GM12878 (cell line): ENCODE data around the gene SEMA4C. TPM values are rescaled to one million over a fixed set of nuclear protein-coding genes. Genes with fewer than 3 reads are reported as not detected.

Experiments
- ATAC-seq: fragments of 200-7000 bp; cut with Tn5 transposase; 3 replicates; pipeline ENCODE4 v1.9.1; 2020; ENCODE audit warnings: mild to moderate bottlenecking, moderate library complexity
- BruUV-seq: library from RNA; stranded (reverse); fragments of 400-500 nt; replicated peaks from 2 replicates; lab custom pipeline; 2021; lab: Mats Ljungman, UMichigan
- CTCF ChIA-PET: fragments of 300-600 bp; sonication (Branson Sonifier 250); formaldehyde crosslinking; extraction: SDS; loops from one replicate; lab custom pipeline; 2021; ENCODE audit warnings: inconsistent platforms; lab: Yijun Ruan, JAX
- POLR2A ChIA-PET: fragments of 350-600 bp; formaldehyde crosslinking; extraction: SDS; loops from one replicate; lab custom pipeline; 2021; ENCODE audit warnings: inconsistent platforms; lab: Charles Lee
- RAD21 ChIA-PET: fragments of 300-600 bp; sonication (Branson Sonifier 250); formaldehyde crosslinking; loops from one replicate; lab custom pipeline; 2023; ENCODE audit warnings: antibody characterized with exemption; ENCODE audit not compliant: unreplicated experiment; lab: Charles Lee
- SMC1A ChIA-PET: fragments of 300-600 bp; sonication (Branson Sonifier 250); formaldehyde crosslinking; loops from one replicate; lab custom pipeline; 2023; ENCODE audit not compliant: unreplicated experiment, uncharacterized antibody; lab: Charles Lee
- DNase-seq: peaks from one replicate; pipeline ENCODE4 v3.0.0-alpha.2; 2011; ENCODE audit warnings: low read depth, low spot score
- FAIRE-seq: peaks from 3 replicates; lab custom pipeline; 2011; peaks lifted over from hg19 to GRCh38; lab: Jason Lieb, UNC
- H2AFZ ChIP-seq: 2 replicates; pipeline ENCODE4 v1.6.0; 2011; ENCODE audit warnings: low read depth, low read length, control low read depth; ENCODE audit not compliant: control insufficient read depth
- H3K27ac ChIP-seq: 2 replicates; pipeline ENCODE4 v1.5.1; 2011; ENCODE audit warnings: control low read depth; ENCODE audit not compliant: control insufficient read depth, insufficient read depth
- H3K27me3 ChIP-seq, 2 experiments: replicated peaks in 1 of 2; 2 replicates each; pipeline versions ENCODE4 v1.6.0 to v1.6.1; 2011; ENCODE audit warnings: low read length in 1 of 2; ENCODE audit not compliant: control insufficient read depth in 2 of 2, insufficient read depth in 2 of 2
- H3K36me3 ChIP-seq, 2 experiments: 2 replicates each; pipeline ENCODE4 v1.5.1; 2011; ENCODE audit warnings: low read length in 1 of 2; ENCODE audit not compliant: control insufficient read depth in 2 of 2, insufficient read depth in 2 of 2
- H3K4me1 ChIP-seq: 2 replicates; pipeline ENCODE4 v1.6.1; 2011; ENCODE audit warnings: mild to moderate bottlenecking, low read length, moderate library complexity, mixed read lengths; ENCODE audit not compliant: control insufficient read depth, insufficient read depth
- H3K4me2 ChIP-seq: 2 replicates; pipeline ENCODE4 v1.6.0; 2011; ENCODE audit warnings: control low read depth; ENCODE audit not compliant: control insufficient read depth, insufficient read depth
- H3K4me3 ChIP-seq: fragments of 200-600 bp; sonication (generic); 2 replicates; pipeline ENCODE4 v1.5.1; 2016
- H3K79me2 ChIP-seq: 2 replicates; pipeline ENCODE4 v1.6.0; 2011; ENCODE audit warnings: low read length; ENCODE audit not compliant: control insufficient read depth, insufficient read depth
- H3K9ac ChIP-seq: 2 replicates; pipeline ENCODE4 v1.8.0; 2011; ENCODE audit warnings: low read length, control low read depth, mixed read lengths; ENCODE audit not compliant: control insufficient read depth, insufficient read depth
- H3K9me3 ChIP-seq: replicated peaks from 3 replicates; pipeline ENCODE4 v1.5.1; 2011; ENCODE audit warnings: mild to moderate bottlenecking, low read length; ENCODE audit not compliant: control insufficient read depth, insufficient read depth
- H4K20me1 ChIP-seq: 2 replicates; pipeline ENCODE4 v1.6.0; 2011; ENCODE audit not compliant: control insufficient read depth, insufficient read depth
- NBN ChIP-seq: fragments of 450-650 bp; IDR thresholded peaks from 2 replicates; pipeline ENCODE4 v1.6.1; 2016
- POLR2AphosphoS5 ChIP-seq: IDR thresholded peaks from 2 replicates; pipeline ENCODE4 v1.6.1; 2011; ENCODE audit warnings: mild to moderate bottlenecking, low read length, inconsistent platforms
- SREBF1 ChIP-seq: IDR thresholded peaks from 2 replicates; pipeline ENCODE4 v1.6.1; 2012; ENCODE audit warnings: mild to moderate bottlenecking, low read length
- ZSCAN29 ChIP-seq: fragments of 450-650 bp; IDR thresholded peaks from 2 replicates; pipeline ENCODE4 v1.6.1; 2017; ENCODE audit warnings: mild to moderate bottlenecking, moderate library complexity
- WGBS: methylation state at CpG from one replicate; pipeline ENCODE4 v1.1.6; 2016; ENCODE audit warnings: low lambda C conversion rate; ENCODE audit not compliant: insufficient replicate concordance, insufficient coverage; ENCODE audit errors: missing lambda C conversion rate; 5-methylcytosine and 5-hydroxymethylcytosine counted together
- in situ Hi-C: fragments of 300-500 bp; cut with MboI; formaldehyde crosslinking; loops from 9 replicates; pipeline ENCODE4 v1.14.3; 2018; ENCODE audit warnings: mixed read lengths
- intact Hi-C: fragments of 100-400 bp; cut with micrococcal nuclease; formaldehyde crosslinking; loops from one replicate; pipeline ENCODE4 v1.14.2; 2022; ENCODE audit not compliant: unreplicated experiment
- polyA plus RNA-seq, 11 experiments: library from polyadenylated mRNA; depleted of rRNA in 4 of 11; unstranded in 6 of 11; stranded (reverse) in 5 of 11; fragments of >200 nt; fragmentation: Nextera tagmentation in 4 of 11; fragmentation: Illumina TruSeq in 1 of 11; extraction: Ambion mirVana in 4 of 11; extraction: Trizol in 1 of 11; gene quantifications; 1 replicate in 1 of 11; 2 replicates in 10 of 11; pipeline versions ENCODE4 v1.2.1 to v1.2.3, GENCODE V29; 2011 to 2016; ENCODE audit warnings: inconsistent platforms in 2 of 11, missing spikeins in 2 of 11, low read depth in 1 of 11
- total RNA-seq, 4 experiments: library from RNA; depleted of rRNA in 3 of 4; stranded (reverse); fragments of >200 nt in 3 of 4; fragmentation: Illumina TruSeq in 1 of 4; extraction: Trizol in 1 of 4; gene quantifications; 2 replicates each; pipeline versions ENCODE4 v1.2.1 to v1.2.3, GENCODE V29; 2013 to 2021
- TF ChIP-seq, protein P1 (sequence below): fragments of 450-650 bp; IDR thresholded peaks from 2 replicates; pipeline ENCODE4 v1.6.1; 2016; ENCODE audit warnings: mild to moderate bottlenecking
- TF ChIP-seq, protein P2 (sequence below): IDR thresholded peaks from 2 replicates; pipeline ENCODE4 v1.6.1; 2011; ENCODE audit warnings: borderline replicate concordance, low read depth, mild to moderate bottlenecking, moderate library complexity, low read length; ENCODE audit not compliant: insufficient read depth, poor library complexity, severe bottlenecking
- TF ChIP-seq, protein P3 (sequence below): fragments of 450-650 bp; IDR thresholded peaks from 2 replicates; pipeline ENCODE4 v1.6.1; 2017; ENCODE audit warnings: low read depth, mild to moderate bottlenecking, moderate library complexity
- TF ChIP-seq, protein P4 (sequence below): IDR thresholded peaks from 2 replicates; pipeline ENCODE4 v1.6.1; 2011; ENCODE audit warnings: borderline replicate concordance, low read depth, mild to moderate bottlenecking, moderate library complexity, mixed read lengths, low read length; ENCODE audit not compliant: insufficient read depth; ENCODE audit errors: extremely low read length
- TF ChIP-seq, protein P5 (sequence below): fragments of 450-650 bp; formaldehyde crosslinking; IDR thresholded peaks from 2 replicates; pipeline ENCODE4 v1.4.0; 2022; ENCODE audit warnings: mild to moderate bottlenecking, moderate library complexity

SEMA4C gene
- total and polyA plus RNA-seq, 10 of the 15 experiments (the other 5 are each of a cell fraction or from before 2014, with no cell fraction given) = 0.06 to 21.6 (median 6.8) TPM

DNA sequence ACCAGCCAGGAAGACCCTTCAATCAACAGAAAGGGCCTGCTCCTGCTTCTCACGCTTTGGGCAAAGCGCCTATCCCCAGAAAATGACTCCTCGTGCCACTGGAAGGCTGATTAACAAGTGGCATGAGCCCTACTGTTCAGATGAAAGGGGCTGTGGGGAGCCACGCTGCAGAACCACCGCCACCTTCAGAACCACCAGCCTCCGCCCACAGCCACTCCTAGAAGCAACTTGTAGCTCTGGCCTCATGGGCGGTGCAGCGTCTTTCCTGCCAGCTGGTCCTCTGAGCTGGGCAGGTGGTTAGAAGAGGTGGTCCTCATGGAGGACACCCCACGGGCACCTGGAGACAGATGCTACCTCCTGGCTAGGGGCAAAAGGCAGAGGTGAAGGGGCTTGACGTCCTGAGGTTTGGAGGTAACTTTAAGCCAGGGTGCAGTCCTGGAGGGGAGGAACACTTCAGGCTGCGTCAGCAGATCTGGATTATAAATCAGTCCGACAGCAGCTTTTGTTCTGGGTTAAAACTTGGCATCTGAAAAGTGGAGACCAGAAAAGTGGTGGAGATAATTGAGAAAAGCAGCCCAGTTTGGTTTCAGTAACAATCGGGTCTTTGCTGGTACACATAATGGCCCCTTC lies 861 bp upstream of the SEMA4C start:
- Histone ChIP-seq H4K20me1 (no peaks in the 10 kb centered on the region), H3K36me3 (peaks cover 0 to 3% of the 10 kb centered on the region in 2 experiments; a peak in 3 of 4 replicates), H2AFZ (peak overlapping the region; percentile 28), H3K79me2 (peaks cover 38% of the 10 kb centered on the region), H3K9ac (peak overlapping the region; percentile 37; the same call in 1 of the 2 replicates), H3K4me2 (peak overlapping the region; percentile 81), H3K27ac (no peak overlapping the region), H3K27me3 (no peaks in the 10 kb centered on the region; a peak in 1 of 4 replicates), H3K9me3 (no peaks in the 10 kb centered on the region), H3K4me3 (peak overlapping the region; percentile 71; the same call in 1 of the 2 replicates), H3K4me1 (peaks cover 43% of the 10 kb centered on the region)
- TSS peak; percentile 76 for BruUV-seq
- ChIA-PET RAD21 (interaction anchor here (0.8 to 2.0 kb wide), 5 partner anchors 13 to 242 kb away, joined by 3 to 19 read pairs (median 3); partner anchors contain the start of genes ANKRD36 and ANKRD39), CTCF (interaction anchor here (0.9 to 1.6 kb wide), 3 partner anchors 12 to 280 kb away, joined by 3 to 9 read pairs (median 4); no protein-coding TSS in a partner anchor), SMC1A (interaction anchor here (1.0 to 1.8 kb wide), 4 partner anchors 13 to 92 kb away, joined by 3 to 8 read pairs (median 4); partner anchors contain the start of gene ANKRD39), POLR2A (interaction anchor here (0.5 to 1.3 kb wide), 5 partner anchors 13 to 339 kb away, joined by 3 to 4 read pairs (median 4); partner anchors contain the start of gene ANKRD39)
- intact Hi-C loops (no loop called here), in situ Hi-C loops (no loop called here)
- FAIRE-seq (peak; percentile 64), ATAC-seq (peak; percentile 7), DNase-seq (no peak)
- 42% methylated on average over 13 of the region's 13 CpGs for WGBS
- TF ChIP-seq NBN (peak; percentile 8; the same call in 1 of the 2 replicates), SREBF1 (no peak), POLR2AphosphoS5 (peak; percentile 29; the same call in 1 of the 2 replicates), ZSCAN29 (no peak)
- TF ChIP-seq, protein P1, sequence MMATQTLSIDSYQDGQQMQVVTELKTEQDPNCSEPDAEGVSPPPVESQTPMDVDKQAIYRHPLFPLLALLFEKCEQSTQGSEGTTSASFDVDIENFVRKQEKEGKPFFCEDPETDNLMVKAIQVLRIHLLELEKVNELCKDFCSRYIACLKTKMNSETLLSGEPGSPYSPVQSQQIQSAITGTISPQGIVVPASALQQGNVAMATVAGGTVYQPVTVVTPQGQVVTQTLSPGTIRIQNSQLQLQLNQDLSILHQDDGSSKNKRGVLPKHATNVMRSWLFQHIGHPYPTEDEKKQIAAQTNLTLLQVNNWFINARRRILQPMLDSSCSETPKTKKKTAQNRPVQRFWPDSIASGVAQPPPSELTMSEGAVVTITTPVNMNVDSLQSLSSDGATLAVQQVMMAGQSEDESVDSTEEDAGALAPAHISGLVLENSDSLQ = peak; percentile 15; the same call in 1 of the 2 replicates
- TF ChIP-seq, protein P2, sequence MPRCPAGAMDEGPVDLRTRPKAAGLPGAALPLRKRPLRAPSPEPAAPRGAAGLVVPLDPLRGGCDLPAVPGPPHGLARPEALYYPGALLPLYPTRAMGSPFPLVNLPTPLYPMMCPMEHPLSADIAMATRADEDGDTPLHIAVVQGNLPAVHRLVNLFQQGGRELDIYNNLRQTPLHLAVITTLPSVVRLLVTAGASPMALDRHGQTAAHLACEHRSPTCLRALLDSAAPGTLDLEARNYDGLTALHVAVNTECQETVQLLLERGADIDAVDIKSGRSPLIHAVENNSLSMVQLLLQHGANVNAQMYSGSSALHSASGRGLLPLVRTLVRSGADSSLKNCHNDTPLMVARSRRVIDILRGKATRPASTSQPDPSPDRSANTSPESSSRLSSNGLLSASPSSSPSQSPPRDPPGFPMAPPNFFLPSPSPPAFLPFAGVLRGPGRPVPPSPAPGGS = no peak
- TF ChIP-seq, protein P3, sequence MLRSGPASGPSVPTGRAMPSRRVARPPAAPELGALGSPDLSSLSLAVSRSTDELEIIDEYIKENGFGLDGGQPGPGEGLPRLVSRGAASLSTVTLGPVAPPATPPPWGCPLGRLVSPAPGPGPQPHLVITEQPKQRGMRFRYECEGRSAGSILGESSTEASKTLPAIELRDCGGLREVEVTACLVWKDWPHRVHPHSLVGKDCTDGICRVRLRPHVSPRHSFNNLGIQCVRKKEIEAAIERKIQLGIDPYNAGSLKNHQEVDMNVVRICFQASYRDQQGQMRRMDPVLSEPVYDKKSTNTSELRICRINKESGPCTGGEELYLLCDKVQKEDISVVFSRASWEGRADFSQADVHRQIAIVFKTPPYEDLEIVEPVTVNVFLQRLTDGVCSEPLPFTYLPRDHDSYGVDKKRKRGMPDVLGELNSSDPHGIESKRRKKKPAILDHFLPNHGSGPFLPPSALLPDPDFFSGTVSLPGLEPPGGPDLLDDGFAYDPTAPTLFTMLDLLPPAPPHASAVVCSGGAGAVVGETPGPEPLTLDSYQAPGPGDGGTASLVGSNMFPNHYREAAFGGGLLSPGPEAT = 0 out of 2 replicates have a peak, but pooled peaks have one; percentile 33
- TF ChIP-seq, protein P4, sequence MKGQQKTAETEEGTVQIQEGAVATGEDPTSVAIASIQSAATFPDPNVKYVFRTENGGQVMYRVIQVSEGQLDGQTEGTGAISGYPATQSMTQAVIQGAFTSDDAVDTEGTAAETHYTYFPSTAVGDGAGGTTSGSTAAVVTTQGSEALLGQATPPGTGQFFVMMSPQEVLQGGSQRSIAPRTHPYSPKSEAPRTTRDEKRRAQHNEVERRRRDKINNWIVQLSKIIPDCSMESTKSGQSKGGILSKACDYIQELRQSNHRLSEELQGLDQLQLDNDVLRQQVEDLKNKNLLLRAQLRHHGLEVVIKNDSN = no peak
- TF ChIP-seq, protein P5, sequence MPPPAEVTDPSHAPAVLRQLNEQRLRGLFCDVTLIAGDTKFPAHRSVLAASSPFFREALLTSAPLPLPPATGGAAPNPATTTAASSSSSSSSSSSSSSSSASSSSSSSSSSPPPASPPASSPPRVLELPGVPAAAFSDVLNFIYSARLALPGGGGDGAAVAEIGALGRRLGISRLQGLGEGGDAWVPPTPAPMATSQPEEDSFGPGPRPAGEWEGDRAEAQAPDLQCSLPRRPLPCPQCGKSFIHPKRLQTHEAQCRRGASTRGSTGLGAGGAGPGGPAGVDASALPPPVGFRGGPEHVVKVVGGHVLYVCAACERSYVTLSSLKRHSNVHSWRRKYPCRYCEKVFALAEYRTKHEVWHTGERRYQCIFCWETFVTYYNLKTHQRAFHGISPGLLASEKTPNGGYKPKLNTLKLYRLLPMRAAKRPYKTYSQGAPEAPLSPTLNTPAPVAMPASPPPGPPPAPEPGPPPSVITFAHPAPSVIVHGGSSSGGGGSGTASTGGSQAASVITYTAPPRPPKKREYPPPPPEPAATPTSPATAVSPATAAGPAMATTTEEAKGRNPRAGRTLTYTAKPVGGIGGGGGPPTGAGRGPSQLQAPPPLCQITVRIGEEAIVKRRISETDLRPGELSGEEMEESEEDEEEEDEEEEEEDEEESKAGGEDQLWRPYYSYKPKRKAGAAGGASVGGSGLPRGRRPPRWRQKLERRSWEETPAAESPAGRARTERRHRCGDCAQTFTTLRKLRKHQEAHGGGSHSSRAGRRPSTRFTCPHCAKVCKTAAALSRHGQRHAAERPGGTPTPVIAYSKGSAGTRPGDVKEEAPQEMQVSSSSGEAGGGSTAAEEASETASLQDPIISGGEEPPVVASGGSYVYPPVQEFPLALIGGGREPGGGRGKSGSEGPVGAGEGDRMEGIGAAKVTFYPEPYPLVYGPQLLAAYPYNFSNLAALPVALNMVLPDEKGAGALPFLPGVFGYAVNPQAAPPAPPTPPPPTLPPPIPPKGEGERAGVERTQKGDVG (CRISPR knock-in tag) = no peak
